ENCODE results near the gene PDE1A. TPM values are rescaled to one million over a fixed set of nuclear protein-coding genes. Genes with fewer than 3 reads are reported as not detected.
A peak's percentile ranks its signal among the peaks of the same experiment; 100 is the strongest.

The PDE1A gene
- total and polyA plus RNA-seq, 2 of the 13 experiments (the other 11 are each of a cell fraction or from before 2014, with no cell fraction given) = not detected

DNA sequence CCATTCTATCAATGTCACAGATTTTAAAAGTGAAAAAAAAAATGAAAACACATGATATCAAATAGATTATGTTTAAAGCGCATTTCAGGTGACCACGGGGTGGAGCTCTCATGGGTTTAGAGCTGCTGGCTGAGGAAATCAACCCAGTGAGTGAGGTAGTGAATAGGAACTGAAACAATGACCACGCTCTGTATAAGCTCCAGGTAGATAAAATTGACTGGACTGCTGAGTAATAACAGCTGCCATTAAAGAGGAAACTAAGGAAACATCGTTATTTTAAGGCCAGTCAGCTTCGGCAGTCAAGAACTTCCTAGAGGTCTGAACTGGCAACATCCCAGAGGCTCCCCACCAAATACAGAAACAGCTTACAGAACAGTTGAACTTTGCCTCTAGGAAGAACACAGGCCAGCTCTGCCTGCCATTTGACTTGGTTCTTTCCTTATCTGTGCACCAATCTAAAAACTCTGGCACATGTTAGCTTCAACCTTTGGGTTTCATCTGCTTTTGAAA lies 185.9 kb downstream of the PDE1A start (continued):
- TF ChIP-seq HMGXB3 (CRISPR knock-in tag; IDR thresholded peaks at IDR 0.05; ENCODE audit: borderline replicate concordance) (no peak), SRF (IDR thresholded peaks at IDR 0.05; ENCODE audit: low read depth, low read length) (no peak), RFX5 (IDR thresholded peaks at IDR 0.05; ENCODE audit: low read depth, low read length) (no peak), PRPF4 (IDR thresholded peaks at IDR 0.05; ENCODE audit: low read depth, low read length, poor library complexity, severe bottlenecking) (no peak), HDAC6 (IDR thresholded peaks at IDR 0.05; ENCODE audit: low read depth, low read length) (no peak), ZNF563 (CRISPR knock-in tag; IDR thresholded peaks at IDR 0.05) (peak; percentile 38; the same call in 1 of the 2 replicates), ZNF660 (CRISPR knock-in tag; IDR thresholded peaks at IDR 0.05; ENCODE audit: borderline replicate concordance, low read depth) (no peak), CREBL2 (CRISPR knock-in tag; IDR thresholded peaks at IDR 0.05; ENCODE audit: borderline replicate concordance) (no peak), PATZ1 (CRISPR knock-in tag; IDR thresholded peaks at IDR 0.05) (no peak), STAT5B (CRISPR knock-in tag; IDR thresholded peaks at IDR 0.05) (no peak), ZNF839 (CRISPR knock-in tag; IDR thresholded peaks at IDR 0.05; ENCODE audit: borderline replicate concordance) (no peak), SRSF1 (optimal IDR thresholded peaks at IDR 0.05; ENCODE audit: low read depth, low read length) (no peak), ZNF326 (CRISPR knock-in tag; IDR thresholded peaks at IDR 0.05; ENCODE audit: borderline replicate concordance) (no peak), SATB2 (CRISPR knock-in tag; IDR thresholded peaks at IDR 0.05) (no peak)
- TF ChIP-seq, protein P1, sequence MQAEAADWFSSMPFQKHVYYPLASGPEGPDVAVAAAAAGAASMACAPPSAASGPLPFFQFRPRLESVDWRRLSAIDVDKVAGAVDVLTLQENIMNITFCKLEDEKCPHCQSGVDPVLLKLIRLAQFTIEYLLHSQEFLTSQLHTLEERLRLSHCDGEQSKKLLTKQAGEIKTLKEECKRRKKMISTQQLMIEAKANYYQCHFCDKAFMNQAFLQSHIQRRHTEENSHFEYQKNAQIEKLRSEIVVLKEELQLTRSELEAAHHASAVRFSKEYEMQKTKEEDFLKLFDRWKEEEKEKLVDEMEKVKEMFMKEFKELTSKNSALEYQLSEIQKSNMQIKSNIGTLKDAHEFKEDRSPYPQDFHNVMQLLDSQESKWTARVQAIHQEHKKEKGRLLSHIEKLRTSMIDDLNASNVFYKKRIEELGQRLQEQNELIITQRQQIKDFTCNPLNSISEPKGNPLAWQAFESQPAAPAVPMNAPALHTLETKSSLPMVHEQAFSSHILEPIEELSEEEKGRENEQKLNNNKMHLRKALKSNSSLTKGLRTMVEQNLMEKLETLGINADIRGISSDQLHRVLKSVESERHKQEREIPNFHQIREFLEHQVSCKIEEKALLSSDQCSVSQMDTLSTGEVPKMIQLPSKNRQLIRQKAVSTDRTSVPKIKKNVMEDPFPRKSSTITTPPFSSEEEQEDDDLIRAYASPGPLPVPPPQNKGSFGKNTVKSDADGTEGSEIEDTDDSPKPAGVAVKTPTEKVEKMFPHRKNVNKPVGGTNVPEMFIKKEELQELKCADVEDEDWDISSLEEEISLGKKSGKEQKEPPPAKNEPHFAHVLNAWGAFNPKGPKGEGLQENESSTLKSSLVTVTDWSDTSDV (CRISPR knock-in tag; IDR thresholded peaks at IDR 0.05) = no peak
- TF ChIP-seq, protein P2, sequence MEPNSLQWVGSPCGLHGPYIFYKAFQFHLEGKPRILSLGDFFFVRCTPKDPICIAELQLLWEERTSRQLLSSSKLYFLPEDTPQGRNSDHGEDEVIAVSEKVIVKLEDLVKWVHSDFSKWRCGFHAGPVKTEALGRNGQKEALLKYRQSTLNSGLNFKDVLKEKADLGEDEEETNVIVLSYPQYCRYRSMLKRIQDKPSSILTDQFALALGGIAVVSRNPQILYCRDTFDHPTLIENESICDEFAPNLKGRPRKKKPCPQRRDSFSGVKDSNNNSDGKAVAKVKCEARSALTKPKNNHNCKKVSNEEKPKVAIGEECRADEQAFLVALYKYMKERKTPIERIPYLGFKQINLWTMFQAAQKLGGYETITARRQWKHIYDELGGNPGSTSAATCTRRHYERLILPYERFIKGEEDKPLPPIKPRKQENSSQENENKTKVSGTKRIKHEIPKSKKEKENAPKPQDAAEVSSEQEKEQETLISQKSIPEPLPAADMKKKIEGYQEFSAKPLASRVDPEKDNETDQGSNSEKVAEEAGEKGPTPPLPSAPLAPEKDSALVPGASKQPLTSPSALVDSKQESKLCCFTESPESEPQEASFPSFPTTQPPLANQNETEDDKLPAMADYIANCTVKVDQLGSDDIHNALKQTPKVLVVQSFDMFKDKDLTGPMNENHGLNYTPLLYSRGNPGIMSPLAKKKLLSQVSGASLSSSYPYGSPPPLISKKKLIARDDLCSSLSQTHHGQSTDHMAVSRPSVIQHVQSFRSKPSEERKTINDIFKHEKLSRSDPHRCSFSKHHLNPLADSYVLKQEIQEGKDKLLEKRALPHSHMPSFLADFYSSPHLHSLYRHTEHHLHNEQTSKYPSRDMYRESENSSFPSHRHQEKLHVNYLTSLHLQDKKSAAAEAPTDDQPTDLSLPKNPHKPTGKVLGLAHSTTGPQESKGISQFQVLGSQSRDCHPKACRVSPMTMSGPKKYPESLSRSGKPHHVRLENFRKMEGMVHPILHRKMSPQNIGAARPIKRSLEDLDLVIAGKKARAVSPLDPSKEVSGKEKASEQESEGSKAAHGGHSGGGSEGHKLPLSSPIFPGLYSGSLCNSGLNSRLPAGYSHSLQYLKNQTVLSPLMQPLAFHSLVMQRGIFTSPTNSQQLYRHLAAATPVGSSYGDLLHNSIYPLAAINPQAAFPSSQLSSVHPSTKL (CRISPR knock-in tag; IDR thresholded peaks at IDR 0.05) = 0 out of 2 replicates have a peak, but pooled peaks have one; percentile 23

All from HepG2 (cell line).